A673 (cell line): ENCODE measurements around the gene SLC23A2.

Experiments used
- EZH2 ChIP-seq: fragments of 200-600 bp; sonication (generic); IDR thresholded peaks from 2 replicates; pipeline ENCODE4 v1.6.1; 2017; ENCODE audit warnings: borderline replicate concordance, low read depth, mild to moderate bottlenecking, mixed read lengths, antibody characterized with exemption, low read length; ENCODE audit not compliant: poor library complexity, severe bottlenecking
- TF ChIP-seq, protein P1 (sequence below): fragments of 300-800, 200-600 bp; sonication (generic); conservative IDR thresholded peaks from 2 replicates; pipeline ENCODE4 v1.5.1; 2017; ENCODE audit warnings: low read depth, mild to moderate bottlenecking, antibody characterized with exemption, low read length, moderate library complexity, mixed read lengths

DNA sequence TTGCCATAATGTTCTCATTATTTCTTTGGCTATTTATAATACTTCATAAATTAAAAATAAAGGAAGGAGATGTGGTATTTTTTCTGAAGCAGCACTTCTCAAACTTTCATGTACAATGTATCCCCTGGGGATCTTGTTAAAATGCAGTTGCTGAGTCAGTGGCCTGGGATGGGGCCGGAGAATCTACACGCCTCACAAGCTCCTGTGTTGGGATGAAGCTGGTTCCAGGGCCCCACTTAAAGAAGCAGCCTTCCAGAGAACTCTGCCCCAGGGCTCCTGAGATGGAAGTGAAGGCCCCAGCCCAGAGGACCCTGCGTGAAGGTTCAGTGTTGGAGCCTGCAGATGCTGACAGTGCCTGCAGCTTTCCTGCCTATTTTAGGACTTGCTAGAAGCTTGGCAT, 40.1 kb upstream of the SLC23A2 start:
- TF ChIP-seq, protein P1, sequence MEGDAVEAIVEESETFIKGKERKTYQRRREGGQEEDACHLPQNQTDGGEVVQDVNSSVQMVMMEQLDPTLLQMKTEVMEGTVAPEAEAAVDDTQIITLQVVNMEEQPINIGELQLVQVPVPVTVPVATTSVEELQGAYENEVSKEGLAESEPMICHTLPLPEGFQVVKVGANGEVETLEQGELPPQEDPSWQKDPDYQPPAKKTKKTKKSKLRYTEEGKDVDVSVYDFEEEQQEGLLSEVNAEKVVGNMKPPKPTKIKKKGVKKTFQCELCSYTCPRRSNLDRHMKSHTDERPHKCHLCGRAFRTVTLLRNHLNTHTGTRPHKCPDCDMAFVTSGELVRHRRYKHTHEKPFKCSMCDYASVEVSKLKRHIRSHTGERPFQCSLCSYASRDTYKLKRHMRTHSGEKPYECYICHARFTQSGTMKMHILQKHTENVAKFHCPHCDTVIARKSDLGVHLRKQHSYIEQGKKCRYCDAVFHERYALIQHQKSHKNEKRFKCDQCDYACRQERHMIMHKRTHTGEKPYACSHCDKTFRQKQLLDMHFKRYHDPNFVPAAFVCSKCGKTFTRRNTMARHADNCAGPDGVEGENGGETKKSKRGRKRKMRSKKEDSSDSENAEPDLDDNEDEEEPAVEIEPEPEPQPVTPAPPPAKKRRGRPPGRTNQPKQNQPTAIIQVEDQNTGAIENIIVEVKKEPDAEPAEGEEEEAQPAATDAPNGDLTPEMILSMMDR, result no peak
- no peak for TF ChIP-seq EZH2
